ENCODE results near the gene COPS8. TPM values are rescaled to one million over a fixed set of nuclear protein-coding genes. Genes with fewer than 3 reads are reported as not detected.

COPS8 gene
- total RNA-seq, result 154 and 179 TPM in 2 replicates

GRCh38 chr2:237085248-237086221, at the start of gene COPS8:
COPS8 (plus strand) TSS chr2:237085889; CDS start chr2:237085965, 76 bp downstream.

Data from bronchus fibroblast of lung (primary cell).